ENCODE data around the gene GLS2. TPM values are rescaled to one million over a fixed set of nuclear protein-coding genes. Genes with fewer than 3 reads are reported as not detected.
A peak's percentile ranks its signal among the peaks of the same experiment; 100 is the strongest.

GLS2 gene
- total and polyA plus RNA-seq, 2 donors (not counting 1 experiment from before 2014, with no cell fraction given) = 0.03 to 0.17 TPM

GRCh38 chr12:56521590-56522371 is 33.8 kb upstream of the GLS2 start, which contains the start of gene RBMS2:
Gene RBMS2 (plus strand): TSS chr12:56521820. CDS start chr12:56522024, 204 bp downstream.
- Histone ChIP-seq H3K9ac (ENCODE audit: insufficient read depth, low read length) (peak within 1 kb of the TSS; percentile 54), H3K4me3 (replicated peaks in 1 of 4; ENCODE audit: control extremely low read depth in 1 of 4, insufficient read depth in 1 of 4, low read depth in 3 of 4, low read length in 4 of 4) (peak within 1 kb of the TSS; percentile 44 to 99 (median 79)), H2AFZ (ENCODE audit: low read length) (peak within 1 kb of the TSS; percentile 40), H3K27me3 (ENCODE audit: control insufficient read depth, insufficient read depth, low read length) (no peaks in the 10 kb centered on the region), H3K36me3 (ENCODE audit: control insufficient read depth, insufficient read depth, low read length) (no peaks in the 10 kb centered on the region), H3K4me1 (ENCODE audit: control insufficient read depth, extremely low read depth, insufficient read depth, low read length) (peaks cover 2% of the 10 kb centered on the region), H4K20me1 (ENCODE audit: control insufficient read depth, extremely low read depth, insufficient read depth, low read length) (no peaks in the 10 kb centered on the region), H3K4me2 (ENCODE audit: extremely low read depth, insufficient read depth, low read length) (peak within 1 kb of the TSS; percentile 88), H3K79me2 (ENCODE audit: control insufficient read depth, insufficient read depth, low read length) (peaks cover 43% of the 10 kb centered on the region), H3K27ac (ENCODE audit: insufficient read depth, low read length) (peak within 1 kb of the TSS; percentile 76), H3K9me3 (ENCODE audit: control insufficient read depth, insufficient read depth, low read depth, low read length) (no peaks in the 10 kb centered on the region)
- DNase-seq (ENCODE audit: low read depth in 2 of 2) = peak; percentile 94 to 96
- no peak for TF ChIP-seq EZH2 (IDR thresholded peaks at IDR 0.05; ENCODE audit: low read length, missing control alignments)
- no peak for TF ChIP-seq CTCF (conservative IDR thresholded peaks at IDR 0.05 in 1 of 2, IDR thresholded peaks at IDR 0.05 in 1 of 2; ENCODE audit: low read depth in 1 of 2, low read length in 2 of 2)

- no peak for DNase-seq (ENCODE audit: low read depth in 2 of 2)
- Histone ChIP-seq H3K9me3 (ENCODE audit: control insufficient read depth, insufficient read depth, low read depth, low read length) (no peaks in the 10 kb centered on the region), H3K36me3 (ENCODE audit: control insufficient read depth, insufficient read depth, low read length) (no peaks in the 10 kb centered on the region), H2AFZ (ENCODE audit: low read length) (peak overlapping the region; percentile 9), H3K4me2 (ENCODE audit: extremely low read depth, insufficient read depth, low read length) (peak overlapping the region; percentile 69), H3K27me3 (ENCODE audit: control insufficient read depth, insufficient read depth, low read length) (no peaks in the 10 kb centered on the region), H3K4me3 (replicated peaks in 1 of 4; ENCODE audit: control extremely low read depth in 1 of 4, insufficient read depth in 1 of 4, low read depth in 3 of 4, low read length in 4 of 4) (peak overlapping the region in 2 of 4 experiments; percentile 62 to 77), H3K4me1 (ENCODE audit: control insufficient read depth, extremely low read depth, insufficient read depth, low read length) (peaks cover 2% of the 10 kb centered on the region), H4K20me1 (ENCODE audit: control insufficient read depth, extremely low read depth, insufficient read depth, low read length) (no peaks in the 10 kb centered on the region), H3K9ac (ENCODE audit: insufficient read depth, low read length) (no peak overlapping the region), H3K79me2 (ENCODE audit: control insufficient read depth, insufficient read depth, low read length) (peaks cover 40% of the 10 kb centered on the region), H3K27ac (ENCODE audit: insufficient read depth, low read length) (peak overlapping the region; percentile 30)
- no peak for TF ChIP-seq CTCF (conservative IDR thresholded peaks at IDR 0.05 in 1 of 2, IDR thresholded peaks at IDR 0.05 in 1 of 2; ENCODE audit: low read depth in 1 of 2, low read length in 2 of 2)
Observed at GRCh38 chr12:56521209-56521589, 33.2 kb upstream of the GLS2 start.

- DNase-seq (ENCODE audit: low read depth in 2 of 2) = peak in 1 of 2 donors; percentile 16
- Histone ChIP-seq H3K27me3 (ENCODE audit: control insufficient read depth, insufficient read depth, low read length) (no peaks in the 10 kb centered on the region), H3K4me1 (ENCODE audit: control insufficient read depth, extremely low read depth, insufficient read depth, low read length) (peaks cover 2% of the 10 kb centered on the region), H3K9me3 (ENCODE audit: control insufficient read depth, insufficient read depth, low read depth, low read length) (no peaks in the 10 kb centered on the region), H2AFZ (ENCODE audit: low read length) (peak overlapping the region; percentile 40), H3K27ac (ENCODE audit: insufficient read depth, low read length) (peak overlapping the region; percentile 30), H3K4me3 (replicated peaks in 1 of 4; ENCODE audit: control extremely low read depth in 1 of 4, insufficient read depth in 1 of 4, low read depth in 3 of 4, low read length in 4 of 4) (peak overlapping the region in 1 of 4 experiments; percentile 3), H3K36me3 (ENCODE audit: control insufficient read depth, insufficient read depth, low read length) (no peaks in the 10 kb centered on the region), H4K20me1 (ENCODE audit: control insufficient read depth, extremely low read depth, insufficient read depth, low read length) (no peaks in the 10 kb centered on the region), H3K9ac (ENCODE audit: insufficient read depth, low read length) (no peak overlapping the region), H3K79me2 (ENCODE audit: control insufficient read depth, insufficient read depth, low read length) (peaks cover 35% of the 10 kb centered on the region), H3K4me2 (ENCODE audit: extremely low read depth, insufficient read depth, low read length) (peak overlapping the region; percentile 65)
- TF ChIP-seq EZH2 (IDR thresholded peaks at IDR 0.05; ENCODE audit: low read length, missing control alignments) (no peak), CTCF (conservative IDR thresholded peaks at IDR 0.05 in 1 of 2, IDR thresholded peaks at IDR 0.05 in 1 of 2; ENCODE audit: low read depth in 1 of 2, low read length in 2 of 2) (no peak)
Observed at GRCh38 chr12:56520506-56520905, 32.5 kb upstream of the GLS2 start.
